SK-MEL-5 (cell line): Measurements from ENCODE around the gene CCDC186. TPM values are rescaled to one million over a fixed set of nuclear protein-coding genes. Genes with fewer than 3 reads are reported as not detected.
"Not testable (repeated sequence)": the region's sequence is repeated elsewhere in the genome, so short reads cannot be mapped to it uniquely, and the experiment has no call there.

Experiments
- DNase-seq: peaks from one replicate; pipeline ENCODE4 v3.0.0-alpha.2; 2016; ENCODE audit warnings: low read depth, low spot score
- in situ Hi-C: cut with HindIII; loops from 2 replicates; pipeline ENCODE4 v1.10.0; 2016; ENCODE audit warnings: low sequenced_read_pairs, high pct_unique_total_duplicates, low pct_unique_long_range_greater_than_20kb
- total RNA-seq: library from RNA; depleted of rRNA; stranded (reverse); fragments of >200 nt; shearing (Covaris generic); gene quantifications from 2 replicates; pipeline ENCODE4 v1.2.3, GENCODE V29; 2014

Gene CCDC186
- total RNA-seq, 1 experiment from 2014 or later, result 7.6 TPM

DNA sequence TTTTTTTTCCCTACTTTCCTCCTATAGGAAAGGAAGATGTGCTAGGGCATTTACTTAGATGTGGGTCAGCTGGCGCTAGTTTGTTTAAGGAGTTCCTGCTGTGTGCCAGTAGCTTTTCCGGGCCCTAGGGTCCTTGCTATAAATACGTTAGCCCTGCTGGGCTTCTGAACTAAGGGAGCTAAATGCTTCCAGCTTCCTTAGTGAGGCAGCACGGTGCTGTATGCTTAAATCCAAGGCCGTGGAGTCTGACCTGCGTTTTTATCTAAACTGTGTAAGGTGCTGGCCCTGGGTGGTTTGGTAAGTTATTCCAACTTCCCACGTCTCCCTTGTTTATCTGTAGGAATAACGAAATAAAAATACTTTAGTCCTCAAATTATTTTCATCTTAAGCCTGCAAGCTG is 5.7 kb upstream of the CCDC186 start:
- in situ Hi-C loops, result no loop called here
- DNase-seq, result no peak

DNA sequence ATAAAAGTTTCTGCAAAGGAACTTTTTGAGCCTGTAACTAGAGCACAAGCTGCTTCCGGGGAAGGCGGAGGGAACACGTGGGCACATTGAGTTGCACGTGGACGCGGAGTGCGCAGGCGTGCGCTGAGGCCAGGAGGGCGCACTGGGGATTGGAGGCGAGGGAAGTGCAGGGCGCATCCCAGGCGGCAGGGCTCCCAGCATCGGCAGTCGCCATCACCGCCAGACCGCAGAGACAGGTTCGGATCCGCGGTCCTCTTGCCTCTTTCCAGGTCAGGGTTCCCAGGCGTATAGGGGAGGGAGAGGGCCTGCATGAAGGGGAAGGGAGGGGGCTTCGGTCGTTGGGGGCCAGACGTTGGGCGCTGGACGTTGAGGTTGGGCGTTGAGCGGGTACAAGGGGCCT is 5.1 kb upstream of the CCDC186 start, which contains the start of gene TDRD1:
Gene TDRD1 (plus strand): TSS at position 206 of the 400 bp plus-strand sequence. CDS start 8,479 bp downstream, outside the sequence.
- no peak for DNase-seq
- in situ Hi-C loops, result no loop called here

DNA sequence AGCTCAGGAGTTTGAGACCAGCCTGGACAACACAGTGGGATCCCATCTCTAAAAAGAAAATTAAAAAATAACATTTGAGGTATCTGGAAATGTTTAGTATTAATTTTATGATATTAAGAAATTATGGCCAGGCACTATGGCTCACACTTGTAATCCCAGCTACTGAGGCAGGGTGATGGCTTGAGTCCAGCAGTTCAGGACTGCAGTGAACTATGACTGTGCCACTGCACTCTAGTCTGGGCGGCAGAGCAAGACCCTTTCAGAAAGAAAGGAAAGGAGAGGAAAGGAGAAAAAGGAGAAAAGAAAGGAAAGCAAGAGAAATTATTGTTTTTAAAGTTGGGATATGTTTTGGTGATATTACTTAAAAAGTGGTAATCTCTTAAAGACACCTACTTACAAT is 2.5 kb upstream of the CCDC186 start:
- in situ Hi-C loops, result no loop called here
- DNase-seq, result no peak

DNA sequence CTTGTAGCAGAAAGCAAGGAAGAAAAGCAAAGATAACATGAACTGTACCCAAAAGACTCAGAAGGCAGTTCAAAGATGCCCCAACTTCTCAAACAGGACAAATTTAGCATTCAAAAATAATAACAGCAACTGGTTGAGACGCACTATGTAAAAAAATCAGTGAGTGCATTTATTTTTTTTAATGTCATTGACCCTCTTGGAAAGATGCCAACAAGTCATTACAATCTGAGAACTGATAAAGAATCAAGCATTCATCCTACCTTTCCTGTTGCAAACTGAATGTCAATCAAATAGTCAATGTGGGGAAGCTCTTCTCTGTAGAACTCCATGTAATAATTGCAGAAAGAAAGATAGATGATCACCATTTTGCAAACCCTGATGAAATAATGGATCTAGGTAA is 1.7 kb upstream of the CCDC186 start:
- in situ Hi-C loops, result no loop called here

DNA sequence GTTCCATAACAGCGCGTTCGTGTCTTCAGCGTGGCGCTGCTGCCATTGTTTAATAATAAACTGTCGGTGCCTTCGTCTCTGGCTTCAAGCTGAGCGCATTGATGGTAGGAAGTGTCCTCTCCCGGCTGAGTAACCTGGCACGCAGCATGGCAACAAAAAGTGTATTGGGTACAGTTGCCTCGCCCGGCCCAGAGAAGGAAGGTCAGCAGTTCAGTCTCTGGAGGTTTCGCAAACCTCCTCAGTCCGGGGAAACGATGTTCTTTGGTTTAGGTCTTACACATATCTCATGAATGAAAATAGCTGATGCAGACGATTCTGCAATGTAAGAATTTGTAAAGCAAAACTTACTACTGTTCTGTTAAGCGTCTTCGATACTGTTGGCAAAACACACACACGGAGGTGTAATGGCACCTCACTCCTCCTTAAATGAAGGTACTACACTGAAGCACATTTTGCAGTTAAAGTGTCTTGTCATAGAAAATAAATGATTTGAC is 739 bp upstream of the CCDC186 start:
- in situ Hi-C loops, result no loop called here
- peak; percentile 34 for DNase-seq

More for the DNA sequence above, 1.7 kb upstream of the CCDC186 start:
- no peak for DNase-seq

DNA sequence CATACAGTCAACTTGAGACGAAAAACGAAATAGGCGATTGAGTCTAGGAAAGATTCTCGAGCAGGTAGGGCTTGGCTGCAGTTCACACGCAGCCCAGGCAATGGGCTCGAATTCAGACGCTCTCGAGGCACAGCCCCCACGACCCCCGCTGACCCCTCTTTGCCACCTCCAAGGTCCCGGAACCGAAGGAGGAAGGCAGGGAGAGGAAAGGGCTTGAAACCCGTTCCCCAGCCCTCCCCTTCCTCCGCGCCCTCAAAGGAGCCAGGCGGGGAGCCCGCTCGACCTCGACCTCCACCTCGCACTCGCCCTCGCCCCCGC is 441 bp downstream of the CCDC186 start:
- in situ Hi-C loops, result no loop called here
- DNase-seq, result no peak

DNA sequence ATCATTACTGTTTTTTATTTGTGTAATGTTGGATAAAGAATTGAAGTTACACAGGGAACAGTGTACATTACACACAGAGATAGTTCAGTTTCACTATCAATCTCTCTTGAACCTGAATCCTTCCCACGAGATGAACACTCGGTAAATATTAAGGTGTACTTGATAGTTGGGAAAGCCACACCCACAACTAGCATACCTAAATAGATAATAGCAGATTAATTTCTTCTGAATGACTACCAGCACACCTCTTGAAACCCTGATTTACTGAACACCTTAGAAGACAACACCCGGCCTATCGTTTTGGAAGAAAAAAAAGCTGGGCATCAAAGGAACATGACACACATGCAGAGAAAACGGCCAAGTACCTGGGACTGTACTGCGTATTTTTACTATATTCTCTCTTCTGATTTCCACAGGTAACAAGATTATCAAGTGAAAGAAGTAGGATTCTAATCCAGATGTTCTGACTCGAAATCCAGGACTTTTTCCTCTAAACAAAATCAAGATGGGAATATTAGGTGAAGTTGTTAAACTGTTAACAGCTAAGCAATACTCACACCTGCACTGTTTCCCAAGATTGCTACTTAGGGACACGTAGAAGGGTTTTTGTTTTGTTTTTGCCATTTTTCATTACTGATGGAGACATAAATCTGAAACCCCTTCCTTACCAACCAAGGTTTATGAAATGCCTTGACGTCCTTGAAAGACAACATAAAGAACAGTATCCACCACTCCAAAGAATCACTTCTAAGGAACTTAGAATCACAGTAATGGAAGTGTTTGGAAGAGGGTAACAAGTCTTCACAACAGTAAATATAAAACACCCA is 1.0 kb downstream of the CCDC186 start:
- no peak for DNase-seq

DNA sequence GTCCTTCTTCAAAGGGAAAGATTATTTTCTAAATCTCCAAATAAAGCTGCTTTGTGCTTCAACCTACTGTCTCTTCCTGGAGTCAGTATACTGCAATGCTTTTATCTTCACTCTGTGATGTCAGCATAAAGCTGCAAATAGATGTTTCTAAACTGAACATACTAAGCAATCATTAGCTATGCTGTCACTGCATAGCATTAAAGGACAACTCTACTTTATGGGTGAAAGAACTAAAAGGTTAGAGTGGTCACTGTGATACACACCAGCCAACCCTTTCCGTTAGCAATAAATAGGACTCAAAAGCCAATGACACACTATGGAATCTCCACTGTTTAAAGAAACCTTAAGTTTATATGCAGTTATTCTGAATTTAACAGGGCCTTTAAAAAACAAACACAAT is 1.8 kb downstream of the CCDC186 start:
- in situ Hi-C loops, result no loop called here
- no peak for DNase-seq

More for the DNA sequence above, 1.0 kb downstream of the CCDC186 start:
- in situ Hi-C loops, result no loop called here

DNA sequence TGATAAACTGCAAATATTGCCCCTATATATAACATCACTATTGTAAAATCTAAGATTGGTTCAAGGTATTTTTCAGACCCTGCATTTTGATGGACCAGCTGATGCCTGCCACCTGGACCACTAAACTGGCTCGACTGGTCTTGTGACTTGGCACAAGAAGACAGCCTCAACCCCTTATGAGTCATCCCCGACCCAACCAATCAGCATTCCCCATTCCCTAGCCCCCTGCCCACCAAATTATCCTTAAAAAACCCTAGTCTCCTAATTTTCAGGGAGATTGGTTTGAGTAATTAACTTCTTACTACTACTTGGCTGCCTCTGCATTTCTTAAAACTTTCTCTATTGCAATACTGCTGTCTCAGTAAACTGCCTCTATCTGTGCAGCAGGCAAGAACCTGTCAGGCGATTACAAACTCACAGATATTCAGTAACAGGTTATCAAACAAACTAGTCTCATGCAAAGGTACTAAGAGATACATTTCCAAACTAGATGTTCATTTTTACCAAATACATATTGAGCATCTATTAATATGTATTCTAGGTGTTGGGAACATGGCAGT is 5.5 kb downstream of the CCDC186 start:
- in situ Hi-C loops, result no loop called here
- DNase-seq, result no peak

DNA sequence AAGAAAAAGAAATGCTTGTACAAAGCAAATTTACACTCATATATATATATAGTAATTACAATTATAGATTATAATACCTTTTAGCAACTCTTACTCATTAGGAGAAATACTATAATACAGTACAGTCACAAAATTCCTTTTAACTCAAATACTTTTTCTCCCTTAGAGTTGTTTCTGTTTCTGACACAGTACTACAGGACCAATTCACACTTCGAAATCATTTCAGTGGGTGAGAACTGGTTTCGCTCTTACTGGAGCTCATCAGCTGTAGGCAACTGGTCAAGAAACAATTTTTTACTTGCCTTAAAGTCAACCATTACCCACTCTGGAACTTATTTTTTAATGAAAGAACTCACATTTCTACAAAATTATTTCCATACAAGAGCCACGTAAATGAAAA is 6.0 kb downstream of the CCDC186 start:
- in situ Hi-C loops, result no loop called here
- no peak for DNase-seq

DNA sequence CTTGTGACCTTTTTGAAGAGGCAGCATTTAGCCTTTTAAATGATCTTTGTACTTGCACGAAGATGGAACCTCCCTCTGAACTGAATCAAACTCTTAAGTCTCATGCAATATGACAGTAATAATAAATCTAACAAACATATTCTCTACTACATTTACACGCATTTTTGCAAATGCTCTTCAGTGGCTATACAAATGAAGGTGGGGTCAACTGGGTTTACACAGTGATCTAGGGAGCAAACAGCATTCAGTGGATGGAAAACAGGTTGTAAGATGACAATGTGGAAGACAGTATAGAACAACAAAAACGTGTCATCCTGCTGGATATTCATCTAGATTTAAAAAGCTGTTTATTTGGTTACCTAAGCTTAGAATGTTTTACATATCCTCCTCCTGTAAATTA is 7.5 kb downstream of the CCDC186 start:
- in situ Hi-C loops, result no loop called here

DNA sequence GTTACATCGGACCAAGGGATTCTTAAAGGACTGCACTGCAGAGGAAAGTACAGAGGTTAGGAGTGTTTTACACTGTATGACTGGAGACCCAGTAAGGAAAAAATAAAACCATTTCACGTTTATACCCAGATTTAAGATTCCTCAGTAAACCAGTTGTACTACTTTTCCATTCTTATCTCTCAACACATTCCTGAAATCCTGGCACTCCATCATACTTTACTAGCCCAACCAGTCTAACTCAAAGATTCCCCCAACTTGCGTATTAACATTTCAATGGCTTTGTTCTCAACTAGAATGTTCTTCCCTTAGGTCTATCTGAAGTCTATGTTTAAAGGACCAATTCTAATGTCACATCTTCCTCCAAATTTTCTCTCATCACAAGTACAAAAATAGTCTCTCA is 8.0 kb downstream of the CCDC186 start:
- DNase-seq, result no peak
- in situ Hi-C loops, result no loop called here

More for the DNA sequence above, 7.5 kb downstream of the CCDC186 start:
- DNase-seq, result no peak

DNA sequence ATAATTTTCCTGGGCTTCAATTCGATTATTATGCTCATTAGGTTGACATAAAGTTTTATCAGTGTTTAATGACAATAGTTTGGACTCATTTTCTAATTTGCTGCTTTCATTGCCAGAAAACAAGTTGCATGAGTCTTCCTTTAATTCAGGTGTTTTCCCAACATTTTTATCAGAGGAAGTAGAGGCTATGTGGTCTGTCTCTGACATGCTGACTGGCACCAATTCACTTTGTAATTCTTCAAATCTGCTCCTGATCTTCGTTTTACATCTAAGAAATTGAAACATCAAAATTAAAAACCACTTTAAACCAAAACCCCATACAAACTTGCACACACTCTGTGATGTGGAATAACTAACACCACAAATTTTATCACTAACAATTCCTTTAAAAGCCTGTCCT is 10.9 kb downstream of the CCDC186 start:
- no peak for DNase-seq
- in situ Hi-C loops, result no loop called here

DNA sequence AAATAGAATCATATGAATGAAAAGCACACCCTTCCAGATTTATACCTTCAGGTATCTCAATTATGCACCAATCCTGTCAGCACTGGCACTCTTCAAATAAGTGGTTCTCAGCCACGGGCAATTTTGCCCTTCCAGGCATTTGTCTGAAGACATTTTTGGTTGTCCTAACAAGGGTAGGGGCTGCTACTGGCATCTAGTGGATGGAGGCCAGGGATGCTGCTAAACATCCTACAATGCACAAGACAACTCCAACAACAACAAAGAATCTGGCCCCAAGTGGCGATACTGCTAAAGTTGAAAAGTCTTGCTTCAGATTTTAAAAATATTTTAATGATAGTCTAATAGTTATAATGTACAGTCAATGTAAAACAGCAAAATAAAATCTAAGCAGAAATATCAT is 16.1 kb downstream of the CCDC186 start:
- DNase-seq, result peak; percentile 4
- in situ Hi-C loops, result no loop called here

DNA sequence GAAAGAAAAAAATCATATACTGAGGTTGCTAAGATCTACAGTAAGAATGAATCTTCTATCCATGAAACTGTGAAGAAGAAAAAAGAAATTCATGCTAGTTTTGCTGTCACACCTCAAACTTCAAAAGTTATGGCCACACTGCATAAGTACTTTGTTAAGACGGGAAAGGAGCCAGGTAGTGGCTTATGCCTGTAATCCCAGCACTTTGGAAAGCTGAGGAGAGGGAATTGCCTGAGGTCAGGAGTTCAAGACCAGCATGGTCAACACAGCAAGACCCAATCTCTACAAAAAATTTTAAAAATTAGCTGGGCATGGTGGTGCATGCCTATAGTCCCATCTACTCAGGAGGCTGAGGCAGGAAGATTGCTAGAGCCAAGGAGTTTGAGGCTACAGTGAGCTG is 22.1 kb downstream of the CCDC186 start:
- in situ Hi-C loops, result no loop called here
- DNase-seq, result no peak

DNA sequence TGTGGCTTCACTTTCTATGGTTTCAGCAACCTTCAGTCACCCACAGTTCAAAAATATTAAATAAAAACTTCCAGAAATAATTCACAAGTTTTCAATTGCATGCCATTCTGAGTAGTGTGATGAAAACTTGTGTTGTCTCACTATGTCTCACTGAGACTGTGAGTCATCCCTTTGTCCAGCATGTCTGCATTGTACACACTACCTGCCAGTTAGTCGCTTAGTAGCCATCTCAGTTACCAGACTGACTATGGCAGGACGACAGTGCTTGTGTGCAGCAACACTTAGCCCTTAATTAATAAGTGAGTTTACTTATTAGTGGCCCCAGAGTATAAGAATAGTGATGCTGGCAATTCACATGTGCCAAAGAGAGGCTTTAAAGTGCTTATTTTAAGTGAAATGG is 22.5 kb downstream of the CCDC186 start:
- in situ Hi-C loops, result no loop called here
- no peak for DNase-seq

DNA sequence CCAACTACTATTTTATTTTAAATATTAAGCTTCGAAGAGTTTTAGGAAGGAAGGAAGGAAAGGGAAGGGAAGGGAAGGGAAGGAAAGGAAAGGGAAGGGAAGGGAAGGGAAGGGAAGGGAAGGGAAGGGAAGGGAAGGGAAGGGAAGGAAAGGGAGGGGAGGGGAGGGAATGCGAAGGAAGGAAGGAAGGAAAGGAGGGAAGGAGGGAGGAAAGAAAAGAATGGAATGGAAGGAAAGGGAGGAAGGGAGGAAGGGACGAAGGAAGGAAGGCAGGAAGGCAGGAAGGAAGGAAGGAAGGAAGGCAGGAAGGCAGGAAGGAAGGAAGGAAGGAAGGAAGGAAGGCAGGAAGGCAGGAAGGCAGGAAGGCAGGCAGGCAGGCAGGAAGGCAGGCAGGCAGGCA is 24.5 kb downstream of the CCDC186 start:
- in situ Hi-C loops, DNase-seq: not testable (repeated sequence)

DNA sequence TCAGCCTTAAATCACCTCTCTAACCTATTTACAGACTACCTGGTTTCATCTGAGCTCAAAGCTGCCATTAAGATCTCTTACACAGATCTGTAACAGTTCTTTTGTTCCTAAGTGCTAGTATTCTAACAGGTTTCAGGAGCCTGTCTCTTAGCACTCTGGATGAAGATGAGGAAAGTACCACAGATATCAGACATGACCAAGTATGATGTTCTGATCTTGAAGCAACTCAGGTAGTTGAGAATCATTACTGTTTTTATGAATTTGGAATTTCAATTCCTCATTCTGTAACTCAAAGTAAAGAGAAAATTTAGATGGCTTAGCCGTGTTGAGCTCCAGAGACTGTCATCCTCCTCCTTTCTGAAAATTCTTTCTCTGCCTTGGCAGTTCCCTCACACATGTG is 30.8 kb downstream of the CCDC186 start:
- DNase-seq, result no peak
- in situ Hi-C loops, result no loop called here

DNA sequence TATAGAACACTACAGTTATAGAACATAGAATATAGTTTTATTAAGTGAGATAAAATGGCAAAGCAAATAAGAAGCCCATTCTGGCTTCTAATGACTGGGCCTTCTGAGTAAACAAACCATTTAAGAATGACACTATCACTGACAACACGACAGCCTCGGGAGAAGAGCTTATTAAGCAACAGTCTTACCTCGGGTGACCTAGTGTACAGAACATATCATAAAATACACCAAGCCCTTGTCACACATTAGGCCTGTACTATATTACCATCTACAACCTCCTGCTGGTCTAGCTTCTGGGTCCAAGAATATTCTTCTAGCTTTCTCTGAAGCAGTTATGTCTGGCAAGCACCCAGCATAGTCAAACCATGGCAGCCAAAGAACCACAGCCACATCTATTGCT is 32.0 kb downstream of the CCDC186 start:
- in situ Hi-C loops, result no loop called here
- no peak for DNase-seq
